PC-9 (cell line): ENCODE results near the gene TLN1. TPM values are rescaled to one million over a fixed set of nuclear protein-coding genes. Genes with fewer than 3 reads are reported as not detected.

Experiments used
- BruUV-seq: library from RNA; stranded (reverse); fragments of 400-500 nt; replicated peaks from 2 replicates; lab custom pipeline; 2021; lab: Mats Ljungman, UMichigan
- CTCF ChIA-PET: fragments of 300-600 bp; sonication (Branson Sonifier 250); formaldehyde crosslinking; loops from one replicate; lab custom pipeline; 2022; ENCODE audit warnings: antibody characterized with exemption; lab: Charles Lee
- POLR2A ChIA-PET: fragments of 300-600 bp; sonication (Branson Sonifier 250); formaldehyde crosslinking; loops from one replicate; lab custom pipeline; 2022; ENCODE audit warnings: antibody characterized with exemption; ENCODE audit not compliant: unreplicated experiment; lab: Charles Lee
- DNase-seq, 2 experiments: peaks; one replicate each; pipeline versions ENCODE4 v3.0.0 to v3.0.0-alpha.2; 2015 to 2022; ENCODE audit warnings: mixed read lengths in 1 of 2
- H2AFZ ChIP-seq: fragments of 200-600 bp; sonication (generic); 2 replicates; pipeline ENCODE4 v1.8.1; 2017; ENCODE audit warnings: antibody characterized with exemption
- H3F3A ChIP-seq: fragments of 200-600 bp; sonication (generic); 2 replicates; pipeline ENCODE4 v1.8.1; 2017; ENCODE audit warnings: antibody characterized with exemption, mild to moderate bottlenecking, low read depth; ENCODE audit not compliant: insufficient read depth
- H3K27ac ChIP-seq: fragments of 200-600 bp; sonication (generic); 2 replicates; pipeline ENCODE4 v1.6.1; 2016; ENCODE audit warnings: mixed run types
- H3K27me3 ChIP-seq: fragments of 200-600 bp; sonication (generic); 2 replicates; pipeline ENCODE4 v1.6.1; 2016; ENCODE audit warnings: low read depth, mixed run types; ENCODE audit not compliant: insufficient read depth
- H3K36me3 ChIP-seq: fragments of 200-600 bp; sonication (generic); 2 replicates; pipeline ENCODE4 v1.6.1; 2016; ENCODE audit warnings: low read depth, mixed run types
- H3K4me1 ChIP-seq: fragments of 200-600 bp; sonication (generic); replicated peaks from 2 replicates; pipeline ENCODE4 v1.6.1; 2016; ENCODE audit warnings: mixed run types; ENCODE audit not compliant: insufficient read depth
- H3K4me2 ChIP-seq: fragments of 200-600 bp; sonication (generic); 2 replicates; pipeline ENCODE4 v1.6.1; 2017; ENCODE audit warnings: mixed run types
- H3K4me3 ChIP-seq: fragments of 200-600 bp; sonication (generic); 2 replicates; pipeline ENCODE4 v1.6.1; 2016; ENCODE audit warnings: mixed run types
- H3K79me2 ChIP-seq: fragments of 200-600 bp; sonication (generic); 2 replicates; pipeline ENCODE4 v1.6.1; 2017; ENCODE audit warnings: low read depth, mixed run types
- H3K9me2 ChIP-seq: fragments of 200-600 bp; sonication (generic); 2 replicates; pipeline ENCODE4 v1.8.1; 2017; ENCODE audit warnings: mild to moderate bottlenecking; ENCODE audit not compliant: insufficient read depth
- H3K9me3 ChIP-seq: fragments of 200-600 bp; sonication (generic); 2 replicates; pipeline ENCODE4 v1.8.1; 2016; ENCODE audit warnings: low read depth; ENCODE audit not compliant: insufficient read depth
- H4K20me1 ChIP-seq: fragments of 200-600 bp; sonication (generic); 2 replicates; pipeline ENCODE4 v1.8.1; 2017; ENCODE audit not compliant: insufficient read depth
- EZH2 ChIP-seq: fragments of 200-600 bp; sonication (generic); IDR thresholded peaks from 2 replicates; pipeline ENCODE4 v1.8.0; 2017; ENCODE audit warnings: antibody characterized with exemption, low read depth
- intact Hi-C: fragments of 100-400 bp; cut with micrococcal nuclease; formaldehyde crosslinking; loops from one replicate; pipeline ENCODE4 v1.10.0; 2022; ENCODE audit not compliant: unreplicated experiment
- total RNA-seq: library from RNA; stranded (reverse); gene quantifications from 2 replicates; pipeline ENCODE4 v1.2.3, GENCODE V29; 2021
- TF ChIP-seq, protein P1 (sequence below): fragments of 200-600 bp; sonication (generic); conservative IDR thresholded peaks from 2 replicates; pipeline ENCODE4 v1.6.1; 2017; ENCODE audit warnings: mixed run types, antibody characterized with exemption, mild to moderate bottlenecking, moderate library complexity

The TLN1 gene
- total RNA-seq, 1 experiment from 2014 or later = 101 TPM

DNA sequence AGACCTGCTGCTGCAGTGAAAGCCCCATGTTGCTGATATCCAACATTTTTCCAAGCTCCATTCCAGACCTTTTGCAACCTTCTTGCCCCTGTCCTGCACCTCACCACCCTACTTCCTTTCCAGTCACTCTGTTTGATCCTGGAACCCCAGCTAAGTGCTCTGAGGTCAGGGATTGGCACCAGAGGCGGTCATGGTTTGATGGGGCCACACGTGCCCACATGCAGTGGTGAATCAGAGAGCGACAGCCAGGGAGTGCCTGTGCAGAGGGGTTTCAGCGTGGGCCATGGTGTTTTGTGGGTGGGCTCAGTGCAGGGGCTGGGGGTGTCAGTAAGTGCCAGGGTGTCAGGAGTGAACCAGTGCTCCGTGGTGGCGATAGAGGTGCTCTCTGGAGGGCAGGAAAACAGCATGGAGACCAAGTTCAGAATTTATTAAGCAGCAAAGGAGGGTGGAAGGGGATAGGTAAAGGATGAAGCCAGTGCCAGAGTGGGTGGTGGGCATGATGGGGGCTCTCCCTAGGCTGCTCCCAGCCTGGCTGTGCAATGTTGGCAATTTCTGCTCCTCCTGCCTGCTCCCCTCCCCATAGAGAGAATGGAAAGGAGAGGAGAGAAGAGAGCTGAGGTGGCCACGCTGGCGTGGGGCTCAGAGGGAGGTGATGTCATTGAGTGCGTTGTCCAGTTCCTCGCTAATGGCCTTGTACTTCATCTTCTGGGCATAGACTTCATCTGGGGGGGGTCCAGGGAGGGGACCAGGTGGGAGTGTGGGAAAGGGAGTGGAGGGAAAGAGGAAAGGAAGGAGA lies 49.3 kb downstream of the TLN1 start:
- TF ChIP-seq, protein P1, sequence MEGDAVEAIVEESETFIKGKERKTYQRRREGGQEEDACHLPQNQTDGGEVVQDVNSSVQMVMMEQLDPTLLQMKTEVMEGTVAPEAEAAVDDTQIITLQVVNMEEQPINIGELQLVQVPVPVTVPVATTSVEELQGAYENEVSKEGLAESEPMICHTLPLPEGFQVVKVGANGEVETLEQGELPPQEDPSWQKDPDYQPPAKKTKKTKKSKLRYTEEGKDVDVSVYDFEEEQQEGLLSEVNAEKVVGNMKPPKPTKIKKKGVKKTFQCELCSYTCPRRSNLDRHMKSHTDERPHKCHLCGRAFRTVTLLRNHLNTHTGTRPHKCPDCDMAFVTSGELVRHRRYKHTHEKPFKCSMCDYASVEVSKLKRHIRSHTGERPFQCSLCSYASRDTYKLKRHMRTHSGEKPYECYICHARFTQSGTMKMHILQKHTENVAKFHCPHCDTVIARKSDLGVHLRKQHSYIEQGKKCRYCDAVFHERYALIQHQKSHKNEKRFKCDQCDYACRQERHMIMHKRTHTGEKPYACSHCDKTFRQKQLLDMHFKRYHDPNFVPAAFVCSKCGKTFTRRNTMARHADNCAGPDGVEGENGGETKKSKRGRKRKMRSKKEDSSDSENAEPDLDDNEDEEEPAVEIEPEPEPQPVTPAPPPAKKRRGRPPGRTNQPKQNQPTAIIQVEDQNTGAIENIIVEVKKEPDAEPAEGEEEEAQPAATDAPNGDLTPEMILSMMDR = no peak
- TF ChIP-seq EZH2 = no peak
- Histone ChIP-seq H3K4me2 (no peak overlapping the region), H3K36me3 (no peaks in the 10 kb centered on the region), H3K9me3 (no peaks in the 10 kb centered on the region), H3K4me3 (no peak overlapping the region), H4K20me1 (no peaks in the 10 kb centered on the region), H3K79me2 (no peaks in the 10 kb centered on the region), H3F3A (no peaks in the 10 kb centered on the region), H3K4me1 (no peaks in the 10 kb centered on the region), H3K27me3 (no peaks in the 10 kb centered on the region), H2AFZ (no peak overlapping the region), H3K27ac (no peak overlapping the region), H3K9me2 (no peaks in the 10 kb centered on the region)
- no peak for DNase-seq
- ChIA-PET POLR2A (interaction anchor here (0.6 to 0.7 kb wide), 2 partner anchors 33 to 135 kb away, joined by 3 read pairs; no protein-coding TSS in a partner anchor), CTCF (no interaction called here)
- no TSS peak for BruUV-seq
- intact Hi-C loops = no loop called here

DNA sequence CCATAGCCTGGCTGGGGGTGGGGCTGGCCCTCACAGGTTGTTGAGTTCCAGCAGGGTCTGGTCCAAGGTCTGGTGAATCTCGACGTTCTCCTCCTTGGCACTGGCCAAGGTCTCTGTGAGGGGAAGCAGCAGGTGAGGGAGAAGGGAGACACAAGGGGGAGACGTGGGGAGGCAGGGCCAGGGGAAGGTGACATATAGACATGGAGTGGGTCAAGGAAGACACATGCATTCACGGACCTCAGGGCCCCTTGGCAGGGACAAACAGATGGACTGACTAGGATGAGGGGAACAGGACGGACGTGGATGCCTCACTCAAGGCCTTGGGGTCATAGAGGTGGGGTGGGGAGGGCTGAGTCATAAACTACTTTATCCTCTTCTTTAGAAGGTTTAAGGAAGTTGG lies 49.9 kb downstream of the TLN1 start:
- TF ChIP-seq EZH2 = no peak
- TF ChIP-seq, protein P1 = no peak

DNA sequence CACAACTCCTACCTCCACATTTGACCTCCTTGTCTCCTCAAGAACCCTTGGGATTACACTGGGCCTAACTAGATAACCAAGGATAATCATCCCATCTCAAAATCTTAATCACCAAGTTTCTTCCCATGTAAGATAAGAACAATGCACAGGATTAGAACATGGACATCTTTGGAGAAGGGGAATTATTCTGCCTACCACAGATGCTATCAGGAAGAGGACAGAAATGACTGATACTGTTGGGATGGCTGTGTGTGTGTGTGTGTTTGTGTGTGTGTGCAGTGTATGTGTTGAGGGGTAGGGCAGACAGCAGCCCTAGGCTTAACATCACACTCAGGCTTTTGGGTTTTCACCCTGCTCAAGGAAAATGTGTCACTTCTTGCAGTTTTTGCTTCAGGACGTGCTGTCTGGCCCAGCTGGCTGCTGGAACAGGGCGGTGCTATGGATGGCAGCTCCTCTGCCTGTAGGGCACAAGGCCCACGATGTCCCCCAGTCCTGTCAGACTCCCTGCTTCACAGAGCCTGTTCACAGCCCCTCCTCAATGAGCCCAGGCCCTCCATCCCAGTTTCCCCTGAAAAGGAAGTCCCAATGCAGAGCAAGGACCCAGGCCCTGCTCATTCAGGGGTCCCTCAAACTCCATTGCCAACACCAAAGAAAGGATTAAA lies 50.5 kb downstream of the TLN1 start:
- H3K9me3 ChIP-seq = no peaks in the 10 kb centered on the region
- no peaks in the 10 kb centered on the region for H3K79me2 ChIP-seq
- H3K9me2 ChIP-seq = no peaks in the 10 kb centered on the region
- H3K4me1 ChIP-seq = no peaks in the 10 kb centered on the region
- no peak overlapping the region for H3K4me3 ChIP-seq
- no peaks in the 10 kb centered on the region for H4K20me1 ChIP-seq
- BruUV-seq = no TSS peak
- DNase-seq = no peak
- H2AFZ ChIP-seq = no peak overlapping the region
- no peak overlapping the region for H3K27ac ChIP-seq
- H3K36me3 ChIP-seq = no peaks in the 10 kb centered on the region
- H3K27me3 ChIP-seq = no peaks in the 10 kb centered on the region
- intact Hi-C loops = no loop called here
- no peaks in the 10 kb centered on the region for H3F3A ChIP-seq
- no peak overlapping the region for H3K4me2 ChIP-seq
- ChIA-PET POLR2A (no interaction called here), CTCF (no interaction called here)
- TF ChIP-seq, protein P1 = no peak
- no peak for TF ChIP-seq EZH2

More for the DNA sequence above, 49.9 kb downstream of the TLN1 start:
- Histone ChIP-seq H2AFZ (no peak overlapping the region), H3K4me2 (no peak overlapping the region), H3K36me3 (no peaks in the 10 kb centered on the region), H3K4me1 (no peaks in the 10 kb centered on the region), H3F3A (no peaks in the 10 kb centered on the region), H4K20me1 (no peaks in the 10 kb centered on the region), H3K79me2 (no peaks in the 10 kb centered on the region), H3K4me3 (no peak overlapping the region), H3K9me2 (no peaks in the 10 kb centered on the region), H3K27ac (no peak overlapping the region), H3K9me3 (no peaks in the 10 kb centered on the region), H3K27me3 (no peaks in the 10 kb centered on the region)
- DNase-seq = no peak
- BruUV-seq = no TSS peak
- CTCF ChIA-PET = no interaction called here
- intact Hi-C loops = no loop called here
- POLR2A ChIA-PET = no interaction called here
